A549 (cell line): ENCODE results near the gene VPS72. TPM values are rescaled to one million over a fixed set of nuclear protein-coding genes. Genes with fewer than 3 reads are reported as not detected.

Source experiments
- ATAC-seq, 2 experiments: fragments of 200-7000 bp in 1 of 2; fragments of >200 bp in 1 of 2; cut with Nextera tagmentation in 1 of 2; cut with Tn5 transposase in 1 of 2; 3 replicates each; pipeline versions ENCODE4 v1.8.0 to v1.9.1; 2018 to 2020; ENCODE audit warnings: mild to moderate bottlenecking in 1 of 2, moderate library complexity in 1 of 2
- CTCF ChIA-PET: fragments of 300-600 bp; sonication (Branson Sonifier 250); formaldehyde crosslinking; extraction: SDS; loops from one replicate; lab custom pipeline; 2021; ENCODE audit warnings: antibody characterized with exemption, inconsistent platforms; lab: Yijun Ruan, JAX
- POLR2A ChIA-PET: fragments of 350-600 bp; formaldehyde crosslinking; extraction: SDS; loops from one replicate; lab custom pipeline; 2021; ENCODE audit warnings: antibody characterized with exemption, inconsistent platforms; lab: Yijun Ruan, JAX
- DNase-seq, 2 experiments: peaks; one replicate each; pipeline versions ENCODE4 v3.0.0 to v3.0.0-alpha.2; 2011 to 2016; ENCODE audit warnings: low read depth in 1 of 2, low spot score in 1 of 2
- FAIRE-seq: peaks from 2 replicates; lab custom pipeline; 2011; peaks lifted over from hg19 to GRCh38; lab: Jason Lieb, UNC
- H3K27ac ChIP-seq, 2 experiments: fragments of >200 bp; sonication (Bioruptor Twin); formaldehyde crosslinking; 3 replicates each; pipeline ENCODE4 v1.5.1; 2016 to 2017
- H3K4me1 ChIP-seq: fragments of >200 bp; sonication (Bioruptor Twin); formaldehyde crosslinking; 3 replicates; pipeline ENCODE4 v1.6.1; 2016
- H3K4me2 ChIP-seq: fragments of >200 bp; sonication (Bioruptor Twin); formaldehyde crosslinking; 3 replicates; pipeline ENCODE4 v1.6.1; 2016
- H3K4me3 ChIP-seq: fragments of >200 bp; sonication (Bioruptor Twin); formaldehyde crosslinking; 3 replicates; pipeline ENCODE4 v1.5.1; 2016
- H3K9me3 ChIP-seq: fragments of >200 bp; sonication (Bioruptor Twin); formaldehyde crosslinking; 3 replicates; pipeline ENCODE4 v1.6.1; 2016
- ATOH8 ChIP-seq: fragments of 250-450 bp; sonication (Bioruptor Pico); IDR thresholded peaks from 2 replicates; pipeline ENCODE4 v1.5.0; 2020; ENCODE audit warnings: low read depth, mild to moderate bottlenecking, moderate library complexity
- CHD2 ChIP-seq: fragments of 150-350 bp; IDR thresholded peaks from 2 replicates; pipeline ENCODE4 v1.6.1; 2014; ENCODE audit warnings: low read length; ENCODE audit not compliant: partially characterized antibody
- ESRRA ChIP-seq: fragments of 150-350 bp; IDR thresholded peaks from 2 replicates; pipeline ENCODE4 v1.6.1; 2014; ENCODE audit warnings: mild to moderate bottlenecking, low read length, borderline replicate concordance
- FOSL2 ChIP-seq, 2 experiments: fragments of 450-650 bp in 1 of 2; fragments of >200 bp in 1 of 2; sonication (Bioruptor Twin) in 1 of 2; formaldehyde crosslinking; IDR thresholded peaks; 2 replicates each; pipeline versions ENCODE4 v1.5.0 to v1.6.1; 2016 to 2020; ENCODE audit warnings: mild to moderate bottlenecking in 1 of 2, moderate library complexity in 1 of 2
- FOXS1 ChIP-seq: fragments of 250-450 bp; sonication (Bioruptor Pico); IDR thresholded peaks from 2 replicates; pipeline ENCODE4 v1.5.0; 2020; ENCODE audit warnings: mild to moderate bottlenecking, moderate library complexity
- HOXB13 ChIP-seq: fragments of 250-450 bp; sonication (Bioruptor Pico); IDR thresholded peaks from 2 replicates; pipeline ENCODE4 v1.5.0; 2020; ENCODE audit warnings: low read depth, mild to moderate bottlenecking, moderate library complexity
- MAFK ChIP-seq: fragments of 450-650 bp; IDR thresholded peaks from 2 replicates; pipeline ENCODE4 v1.6.1; 2014; ENCODE audit not compliant: partially characterized antibody
- MAZ ChIP-seq: fragments of 150-350 bp; IDR thresholded peaks from 2 replicates; pipeline ENCODE4 v1.6.1; 2014; ENCODE audit warnings: antibody characterized with exemption, low read depth, low read length, borderline replicate concordance
- NPAS2 ChIP-seq: fragments of 250-450 bp; sonication (Bioruptor Pico); IDR thresholded peaks from 2 replicates; pipeline ENCODE4 v1.8.0; 2022; ENCODE audit warnings: mild to moderate bottlenecking, moderate library complexity, borderline replicate concordance
- NR3C1 ChIP-seq: fragments of >200 bp; sonication (Bioruptor Twin); formaldehyde crosslinking; IDR thresholded peaks from 3 replicates; pipeline ENCODE4 v1.6.1; 2017
- RCOR1 ChIP-seq: fragments of 150-350 bp; IDR thresholded peaks from 2 replicates; pipeline ENCODE4 v1.6.1; 2014; ENCODE audit warnings: antibody characterized with exemption, low read length, low read depth
- RFX5 ChIP-seq: fragments of 450-650 bp; IDR thresholded peaks from 2 replicates; pipeline ENCODE4 v1.7.1; 2014; ENCODE audit warnings: antibody characterized with exemption, mild to moderate bottlenecking, moderate library complexity
- SMC3 ChIP-seq: fragments of >200 bp; sonication (Bioruptor Twin); formaldehyde crosslinking; IDR thresholded peaks from 3 replicates; pipeline ENCODE4 v1.6.1; 2018; ENCODE audit warnings: inconsistent platforms
- TFCP2L1 ChIP-seq: fragments of 250-450 bp; sonication (Bioruptor Pico); IDR thresholded peaks from 2 replicates; pipeline ENCODE4 v1.5.0; 2021; ENCODE audit warnings: mild to moderate bottlenecking
- TP53 ChIP-seq: fragments of 250-450 bp; sonication (Bioruptor Pico); IDR thresholded peaks from 2 replicates; pipeline ENCODE4 v1.5.0; 2021; ENCODE audit warnings: mild to moderate bottlenecking, moderate library complexity
- ZNF302 ChIP-seq: fragments of 250-450 bp; sonication (Bioruptor Pico); IDR thresholded peaks from 2 replicates; pipeline ENCODE4 v1.9.0; 2021; ENCODE audit warnings: inconsistent platforms, mild to moderate bottlenecking, moderate library complexity
- WGBS: methylation state at CpG from one replicate; pipeline ENCODE4 v1.1.6; 2017; ENCODE audit errors: missing lambda C conversion rate; 5-methylcytosine and 5-hydroxymethylcytosine counted together
- polyA plus RNA-seq, 4 experiments: library from polyadenylated mRNA; depleted of rRNA in 3 of 4; stranded (reverse); fragments of >200 nt; fragmentation: RNase III in 1 of 4; extraction: RNeasy Plus Mini Kit Qiagen cat#74134 plus additional on column Dnase treatment in 1 of 4; gene quantifications; 2 replicates in 3 of 4; 3 replicates in 1 of 4; pipeline ENCODE4 v1.2.3, GENCODE V29; 2011 to 2017
- TF ChIP-seq, protein P1 (sequence below): fragments of 450-650 bp; IDR thresholded peaks from 2 replicates; pipeline ENCODE4 v1.6.1; 2014; ENCODE audit warnings: antibody characterized with exemption
- TF ChIP-seq, protein P2 (sequence below): fragments of >200 bp; sonication (Bioruptor Twin); formaldehyde crosslinking; IDR thresholded peaks from 2 replicates; pipeline ENCODE4 v1.6.1; 2016

Gene VPS72
- polyA plus RNA-seq, 2 of the 4 experiments (the other 2 are of a cell fraction), result 50.8 to 81.2 TPM

DNA sequence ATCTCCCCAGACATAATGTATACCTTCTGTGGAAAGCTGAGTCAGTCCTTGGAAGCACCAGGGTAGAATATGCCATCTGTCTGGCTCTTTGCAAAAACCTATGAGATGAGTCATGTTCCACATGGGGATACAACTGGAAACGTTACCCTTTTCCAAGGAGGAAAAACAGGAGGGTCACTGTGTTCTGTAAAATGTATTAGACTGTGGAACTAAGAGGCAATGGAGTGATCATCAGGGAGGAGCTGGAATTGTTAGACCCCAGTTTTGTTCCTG, 48.4 kb upstream of the VPS72 start:
- FAIRE-seq (no peak), ATAC-seq (peak in 1 of 2 experiments; percentile 67; a peak in 4 of 6 replicates), DNase-seq (peak in 1 of 2 experiments; percentile 16)
- Histone ChIP-seq H3K9me3 (no peaks in the 10 kb centered on the region), H3K4me1 (0 out of 3 replicates have a peak, but pooled peaks cover 8% of the 10 kb centered on the region), H3K27ac (peak overlapping the region in 1 of 2 experiments; percentile 31; a peak in 1 of 6 replicates), H3K4me3 (no peak overlapping the region), H3K4me2 (0 out of 3 replicates have a peak overlapping the region, but pooled peaks have one; percentile 3)
- POLR2A ChIA-PET, result no interaction called here
- CTCF ChIA-PET, result interaction anchor here (0.7 to 2.6 kb wide), 6 partner anchors 11 to 53 kb away, joined by 3 to 12 read pairs (median 3); partner anchors contain the start of gene PSMD4
- WGBS, result 41% methylated on average over 1 of the region's 1 CpG
- TF ChIP-seq TFCP2L1 (CRISPR knock-in tag) (no peak), FOSL2 (IDR thresholded peaks at IDR 0.05) (no peak), FOSL2 (CRISPR knock-in tag; IDR thresholded peaks at IDR 0.05) (peak; percentile 49; the same call in 1 of the 2 replicates)

DNA sequence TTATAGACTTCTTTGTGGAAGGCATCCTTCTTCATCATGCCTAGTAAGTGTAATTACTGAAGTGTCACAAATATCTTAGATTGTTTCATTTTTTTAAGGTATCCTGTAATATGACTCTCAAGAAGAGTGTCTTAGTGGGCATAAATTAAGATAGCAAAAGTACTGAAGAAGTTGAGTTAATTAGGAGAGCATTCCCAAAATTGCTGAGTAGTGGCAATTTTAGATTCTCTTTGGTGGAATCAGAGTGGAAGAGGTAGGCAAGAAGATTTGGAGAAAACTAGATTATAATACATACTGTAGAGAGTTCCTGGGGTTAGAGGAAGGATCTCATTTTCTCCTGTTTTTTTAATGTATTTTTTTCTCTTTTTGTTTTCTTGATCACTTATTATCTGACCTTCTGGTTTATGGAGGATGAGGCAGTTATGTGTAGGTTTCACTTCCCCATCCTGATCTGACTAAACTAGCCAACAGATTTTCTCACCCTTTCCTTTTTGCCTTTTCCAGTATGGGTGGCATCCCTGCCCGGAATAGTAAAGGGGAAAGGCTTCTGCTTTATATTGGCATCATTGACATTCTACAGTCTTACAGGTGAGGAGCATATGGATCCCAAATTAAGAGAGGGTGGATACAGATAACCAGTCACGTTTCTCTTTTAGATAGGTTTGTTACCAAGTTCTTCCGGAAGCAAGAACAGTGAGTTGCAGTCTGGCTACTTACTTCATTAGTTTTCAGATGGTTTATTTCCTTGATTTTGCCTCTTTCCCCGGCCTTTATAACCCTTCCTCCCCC, 47.9 kb upstream of the VPS72 start:
- ATAC-seq, result no peak
- TF ChIP-seq ATOH8 (CRISPR knock-in tag) (no peak), MAFK (peak; percentile 87)
- CTCF ChIA-PET, result interaction anchor here (1.0 to 2.6 kb wide), 5 partner anchors 12 to 52 kb away, joined by 3 to 12 read pairs (median 3); partner anchors contain the start of gene PSMD4
- H3K4me2 ChIP-seq, result 0 out of 3 replicates have a peak overlapping the region, but pooled peaks have one; percentile 3
- H3K9me3 ChIP-seq, result no peaks in the 10 kb centered on the region
- POLR2A ChIA-PET, result no interaction called here
- WGBS, result 84% methylated on average over 4 of the region's 4 CpGs
- no peak for DNase-seq
- H3K27ac ChIP-seq, result peak overlapping the region; percentile 1 to 31; a peak in 2 of 6 replicates
- no peak for FAIRE-seq
- H3K4me1 ChIP-seq, result 0 out of 3 replicates have a peak, but pooled peaks cover 8% of the 10 kb centered on the region
- no peak overlapping the region for H3K4me3 ChIP-seq

DNA sequence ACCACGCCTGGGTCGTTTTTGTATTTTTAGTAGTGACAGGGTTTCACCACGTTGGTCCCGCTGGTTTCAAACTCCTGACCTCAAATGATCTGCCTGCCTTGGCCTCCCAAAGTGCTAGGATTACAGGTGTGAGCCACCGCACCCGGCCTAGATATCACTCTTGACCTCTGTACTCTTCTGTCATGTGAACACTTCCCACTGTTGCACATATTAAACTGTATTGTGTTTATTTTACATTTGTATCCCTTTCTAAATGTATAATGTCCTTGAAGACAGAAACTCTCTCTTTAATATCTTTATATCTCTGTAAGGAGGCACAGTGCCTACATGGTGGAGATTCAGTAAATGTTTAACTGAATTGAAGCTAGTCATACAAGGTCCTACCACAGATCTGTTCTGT, 45.2 kb upstream of the VPS72 start:
- no peak for DNase-seq
- Histone ChIP-seq H3K4me1 (0 out of 3 replicates have a peak, but pooled peaks cover 8% of the 10 kb centered on the region), H3K4me3 (no peak overlapping the region), H3K9me3 (no peaks in the 10 kb centered on the region), H3K4me2 (no peak overlapping the region), H3K27ac (no peak overlapping the region; a peak in 1 of 6 replicates)
- 95% methylated on average over 6 of the region's 6 CpGs for WGBS
- no peak for ATAC-seq
- ChIA-PET CTCF (interaction anchor here (0.7 to 4.5 kb wide), 3 partner anchors 16 to 601 kb away, joined by 3 to 27 read pairs (median 4); no protein-coding TSS in a partner anchor), POLR2A (no interaction called here)
- FAIRE-seq, result no peak
- TF ChIP-seq FOSL2 (IDR thresholded peaks at IDR 0.05) (no peak), FOSL2 (CRISPR knock-in tag; IDR thresholded peaks at IDR 0.05) (no peak), HOXB13 (CRISPR knock-in tag) (no peak), SMC3 (no peak), TP53 (no peak), NR3C1 (no peak), RCOR1 (no peak), ZNF302 (CRISPR knock-in tag) (no peak), MAZ (no peak), CHD2 (no peak), RFX5 (no peak), NPAS2 (CRISPR knock-in tag) (no peak), FOXS1 (CRISPR knock-in tag) (no peak), ESRRA (no peak)
- TF ChIP-seq, protein P1, sequence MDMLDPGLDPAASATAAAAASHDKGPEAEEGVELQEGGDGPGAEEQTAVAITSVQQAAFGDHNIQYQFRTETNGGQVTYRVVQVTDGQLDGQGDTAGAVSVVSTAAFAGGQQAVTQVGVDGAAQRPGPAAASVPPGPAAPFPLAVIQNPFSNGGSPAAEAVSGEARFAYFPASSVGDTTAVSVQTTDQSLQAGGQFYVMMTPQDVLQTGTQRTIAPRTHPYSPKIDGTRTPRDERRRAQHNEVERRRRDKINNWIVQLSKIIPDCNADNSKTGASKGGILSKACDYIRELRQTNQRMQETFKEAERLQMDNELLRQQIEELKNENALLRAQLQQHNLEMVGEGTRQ, result no peak
- TF ChIP-seq, protein P2, sequence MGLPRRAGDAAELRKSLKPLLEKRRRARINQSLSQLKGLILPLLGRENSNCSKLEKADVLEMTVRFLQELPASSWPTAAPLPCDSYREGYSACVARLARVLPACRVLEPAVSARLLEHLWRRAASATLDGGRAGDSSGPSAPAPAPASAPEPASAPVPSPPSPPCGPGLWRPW, result no peak
